HepG2 (cell line): ENCODE results near the gene CSNK1D. TPM values are rescaled to one million over a fixed set of nuclear protein-coding genes. Genes with fewer than 3 reads are reported as not detected.

Experiments
- CREB3 ChIP-seq: sonication (generic); formaldehyde crosslinking; IDR thresholded peaks from 2 replicates; pipeline ENCODE4 v1.5.0; 2020; ENCODE audit warnings: missing genetic modification reagents
- ERF ChIP-seq: IDR thresholded peaks from 2 replicates; pipeline ENCODE4 v1.6.1; 2018; ENCODE audit warnings: missing biosample characterization, missing genetic modification reagents
- GRHL1 ChIP-seq: sonication (generic); formaldehyde crosslinking; conservative IDR thresholded peaks from 2 replicates; pipeline ENCODE4 v1.8.0; 2022; ENCODE audit warnings: missing genetic modification reagents
- ISL2 ChIP-seq: sonication (generic); formaldehyde crosslinking; IDR thresholded peaks from 2 replicates; pipeline ENCODE4 v1.5.0; 2020; ENCODE audit warnings: missing genetic modification reagents
- MTF1 ChIP-seq: sonication (generic); formaldehyde crosslinking; IDR thresholded peaks from 2 replicates; pipeline ENCODE4 v1.5.0; 2020; ENCODE audit warnings: missing genetic modification reagents
- ZBTB34 ChIP-seq: sonication (generic); formaldehyde crosslinking; IDR thresholded peaks from 2 replicates; pipeline ENCODE4 v1.8.0; 2022; ENCODE audit warnings: mild to moderate bottlenecking, missing genetic modification reagents
- ZEB1 ChIP-seq: IDR thresholded peaks from 2 replicates; pipeline ENCODE4 v1.6.1; 2012; ENCODE audit warnings: mild to moderate bottlenecking, low read depth, inconsistent platforms; ENCODE audit not compliant: insufficient replicate concordance
- ZNF251 ChIP-seq: sonication (generic); formaldehyde crosslinking; IDR thresholded peaks from 2 replicates; pipeline ENCODE4 v1.9.0; 2021; ENCODE audit warnings: mild to moderate bottlenecking, missing genetic modification reagents
- ZNF281 ChIP-seq: sonication (generic); formaldehyde crosslinking; IDR thresholded peaks from 2 replicates; pipeline ENCODE4 v1.4.0; 2020; ENCODE audit warnings: missing genetic modification reagents, borderline replicate concordance
- ZNF3 ChIP-seq: IDR thresholded peaks from 2 replicates; pipeline ENCODE4 v1.7.0; 2017; ENCODE audit warnings: inconsistent platforms
- ZNF432 ChIP-seq: sonication (generic); formaldehyde crosslinking; IDR thresholded peaks from 2 replicates; pipeline ENCODE4 v1.5.0; 2020; ENCODE audit warnings: missing genetic modification reagents, mild to moderate bottlenecking, borderline replicate concordance
- ZNF557 ChIP-seq: sonication (generic); formaldehyde crosslinking; IDR thresholded peaks from 2 replicates; pipeline ENCODE4 v1.4.0; 2020; ENCODE audit warnings: missing genetic modification reagents
- ZNF605 ChIP-seq: sonication (generic); formaldehyde crosslinking; IDR thresholded peaks from 2 replicates; pipeline ENCODE4 v1.8.0; 2022; ENCODE audit warnings: mild to moderate bottlenecking, missing genetic modification reagents
- polyA plus RNA-seq, 8 experiments: library from polyadenylated mRNA; depleted of rRNA in 3 of 8; stranded (reverse) in 7 of 8; unstranded in 1 of 8; fragments of >200 nt; fragmentation: Illumina TruSeq in 4 of 8; extraction: Trizol in 4 of 8; gene quantifications; 2 replicates each; pipeline versions ENCODE4 v1.2.1 to v1.2.3, GENCODE V29; 2011 to 2016; ENCODE audit warnings: low read depth in 4 of 8, missing spikeins in 1 of 8, mixed read lengths in 1 of 8; ENCODE audit not compliant: insufficient read depth in 1 of 8
- total RNA-seq, 5 experiments: library from RNA; depleted of rRNA; stranded (reverse); fragments of >200 nt; fragmentation: Illumina TruSeq; extraction: Trizol; gene quantifications; 2 replicates each; pipeline ENCODE4 v1.2.3, GENCODE V29; 2016; ENCODE audit warnings: low read depth in 1 of 5
- TF ChIP-seq, protein P1 (sequence below): sonication (generic); formaldehyde crosslinking; IDR thresholded peaks from 2 replicates; pipeline ENCODE4 v1.4.0; 2020; ENCODE audit warnings: missing genetic modification reagents
- TF ChIP-seq, protein P2 (sequence below): IDR thresholded peaks from 2 replicates; pipeline ENCODE4 v1.6.1; 2012; ENCODE audit warnings: low read length, improper control_type of control experiment

CSNK1D gene
- total and polyA plus RNA-seq, 2 of the 13 experiments (the other 11 are each of a cell fraction or from before 2014, with no cell fraction given): 31.5 to 128 TPM

DNA sequence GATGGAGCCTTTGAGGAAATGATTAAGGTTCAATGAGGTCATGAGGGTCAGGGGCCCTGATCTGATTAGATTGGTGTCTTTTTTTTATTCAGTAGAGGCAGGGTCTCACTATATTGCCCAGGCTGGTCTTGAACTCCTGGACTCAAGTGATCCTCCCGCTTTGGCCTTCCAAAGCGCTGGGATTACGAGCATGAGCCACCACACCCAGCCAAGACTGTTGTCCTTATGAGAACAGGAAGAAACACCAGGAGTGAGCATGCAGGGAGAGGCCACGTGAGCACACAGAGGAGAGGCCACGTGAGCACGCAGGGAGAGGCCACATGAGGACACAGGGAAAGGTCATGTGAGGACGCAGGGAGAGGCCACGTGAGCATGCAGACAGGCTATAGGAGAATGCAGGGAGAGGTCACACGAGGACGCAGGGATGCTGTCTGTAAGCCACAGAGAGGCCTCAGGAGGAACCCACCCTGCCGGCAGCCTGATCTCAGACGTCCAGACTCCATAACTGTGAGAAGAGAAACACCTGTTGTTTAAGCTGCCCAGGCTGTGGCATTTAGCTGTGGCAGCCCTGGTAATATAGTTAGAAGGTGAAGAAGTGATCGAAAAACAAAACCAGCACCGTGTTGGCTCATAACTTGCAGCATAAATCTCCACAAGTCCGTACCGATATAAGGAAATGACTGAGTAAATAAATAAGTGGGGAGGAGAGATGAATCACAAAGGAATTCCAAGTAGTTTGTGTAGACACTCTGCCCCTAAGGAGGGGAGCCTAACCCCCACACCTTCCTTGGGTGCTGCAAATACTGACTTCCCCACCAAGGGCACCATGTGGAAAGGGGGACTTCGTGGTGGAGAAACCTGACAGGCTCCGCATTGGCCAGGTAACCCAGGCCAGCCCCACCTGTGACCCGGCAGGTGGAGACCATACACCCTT is 14.6 kb upstream of the CSNK1D start (continued):
- TF ChIP-seq ZNF281 (CRISPR knock-in tag) (peak; percentile 76), ZNF605 (peak; percentile 12; the same call in 1 of the 2 replicates), ERF (CRISPR knock-in tag) (peak; percentile 94), ZNF557 (no peak), ZEB1 (no peak), ISL2 (CRISPR knock-in tag) (no peak; the same call in 1 of the 2 replicates), ZNF3 (CRISPR knock-in tag) (peak; percentile 41; the same call in 1 of the 2 replicates), MTF1 (CRISPR knock-in tag) (no peak), CREB3 (no peak; the same call in 1 of the 2 replicates), ZNF432 (CRISPR knock-in tag) (no peak), GRHL1 (no peak), ZNF251 (no peak), ZBTB34 (CRISPR knock-in tag) (no peak)
- TF ChIP-seq, protein P1, sequence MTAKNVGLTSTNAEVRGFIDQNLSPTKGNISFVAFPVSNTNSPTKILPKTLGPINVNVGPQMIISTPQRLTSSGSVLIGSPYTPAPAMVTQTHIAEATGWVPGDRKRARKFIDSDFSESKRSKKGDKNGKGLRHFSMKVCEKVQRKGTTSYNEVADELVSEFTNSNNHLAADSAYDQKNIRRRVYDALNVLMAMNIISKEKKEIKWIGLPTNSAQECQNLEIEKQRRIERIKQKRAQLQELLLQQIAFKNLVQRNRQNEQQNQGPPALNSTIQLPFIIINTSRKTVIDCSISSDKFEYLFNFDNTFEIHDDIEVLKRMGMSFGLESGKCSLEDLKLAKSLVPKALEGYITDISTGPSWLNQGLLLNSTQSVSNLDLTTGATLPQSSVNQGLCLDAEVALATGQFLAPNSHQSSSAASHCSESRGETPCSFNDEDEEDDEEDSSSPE (CRISPR knock-in tag): peak; percentile 73
- TF ChIP-seq, protein P2, sequence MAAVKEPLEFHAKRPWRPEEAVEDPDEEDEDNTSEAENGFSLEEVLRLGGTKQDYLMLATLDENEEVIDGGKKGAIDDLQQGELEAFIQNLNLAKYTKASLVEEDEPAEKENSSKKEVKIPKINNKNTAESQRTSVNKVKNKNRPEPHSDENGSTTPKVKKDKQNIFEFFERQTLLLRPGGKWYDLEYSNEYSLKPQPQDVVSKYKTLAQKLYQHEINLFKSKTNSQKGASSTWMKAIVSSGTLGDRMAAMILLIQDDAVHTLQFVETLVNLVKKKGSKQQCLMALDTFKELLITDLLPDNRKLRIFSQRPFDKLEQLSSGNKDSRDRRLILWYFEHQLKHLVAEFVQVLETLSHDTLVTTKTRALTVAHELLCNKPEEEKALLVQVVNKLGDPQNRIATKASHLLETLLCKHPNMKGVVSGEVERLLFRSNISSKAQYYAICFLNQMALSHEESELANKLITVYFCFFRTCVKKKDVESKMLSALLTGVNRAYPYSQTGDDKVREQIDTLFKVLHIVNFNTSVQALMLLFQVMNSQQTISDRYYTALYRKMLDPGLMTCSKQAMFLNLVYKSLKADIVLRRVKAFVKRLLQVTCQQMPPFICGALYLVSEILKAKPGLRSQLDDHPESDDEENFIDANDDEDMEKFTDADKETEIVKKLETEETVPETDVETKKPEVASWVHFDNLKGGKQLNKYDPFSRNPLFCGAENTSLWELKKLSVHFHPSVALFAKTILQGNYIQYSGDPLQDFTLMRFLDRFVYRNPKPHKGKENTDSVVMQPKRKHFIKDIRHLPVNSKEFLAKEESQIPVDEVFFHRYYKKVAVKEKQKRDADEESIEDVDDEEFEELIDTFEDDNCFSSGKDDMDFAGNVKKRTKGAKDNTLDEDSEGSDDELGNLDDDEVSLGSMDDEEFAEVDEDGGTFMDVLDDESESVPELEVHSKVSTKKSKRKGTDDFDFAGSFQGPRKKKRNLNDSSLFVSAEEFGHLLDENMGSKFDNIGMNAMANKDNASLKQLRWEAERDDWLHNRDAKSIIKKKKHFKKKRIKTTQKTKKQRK: no peak
